ENCODE results near the gene ECPAS. TPM values are rescaled to one million over a fixed set of nuclear protein-coding genes. Genes with fewer than 3 reads are reported as not detected.

ECPAS gene
- total and polyA plus RNA-seq, 2 donors (not counting 1 experiment from before 2014, with no cell fraction given), result 12.9 to 69.5 TPM

DNA sequence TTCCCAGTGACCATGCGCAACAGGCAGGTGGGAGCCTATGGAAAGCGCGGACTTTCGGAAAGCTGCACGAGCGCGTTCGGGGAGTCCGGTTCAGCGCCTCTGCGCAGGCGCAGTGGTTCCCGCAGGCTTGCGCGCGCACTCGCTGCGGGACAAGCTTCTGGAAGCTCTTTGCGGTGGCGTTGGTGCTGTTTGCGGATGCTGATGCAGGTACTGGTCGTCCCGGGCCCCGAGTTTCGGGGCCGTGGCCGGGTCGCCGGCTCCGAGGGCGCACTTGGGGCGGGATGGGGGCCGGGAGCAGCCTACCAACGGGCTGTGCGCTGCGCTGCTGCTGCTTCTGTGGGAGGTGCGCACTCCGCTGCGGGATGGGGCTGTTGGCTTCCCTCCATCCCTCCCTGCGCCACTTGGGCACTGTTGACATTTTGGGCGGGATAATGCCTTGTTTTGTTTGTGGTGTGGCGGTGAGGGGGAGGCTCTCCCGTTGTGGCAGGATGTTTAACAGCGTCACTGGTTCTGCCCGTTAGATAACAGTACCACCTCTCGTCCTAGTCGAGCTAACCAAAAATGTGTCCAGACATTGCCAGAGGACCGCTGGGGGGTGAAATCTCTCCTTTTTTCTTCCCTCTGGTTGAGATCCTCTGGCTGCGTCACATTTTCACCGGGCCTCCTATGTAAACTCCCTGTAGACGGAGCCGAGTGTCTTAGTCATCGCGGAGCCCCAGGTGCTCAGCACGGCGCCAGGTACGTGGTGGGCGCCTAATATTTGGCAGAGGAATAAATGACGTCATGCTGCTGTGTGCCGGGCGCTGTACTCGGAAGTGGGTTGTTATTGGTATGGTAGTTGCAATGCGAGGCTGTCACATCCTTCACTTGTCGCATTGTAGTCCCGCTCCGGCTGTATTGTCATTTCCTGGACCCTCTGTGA lies 41.1 kb upstream of the ECPAS start, which contains the start of gene ZNF483:
ZNF483 (plus strand) TSS at position 124 of the 922 bp plus-strand sequence. CDS start 2,217 bp downstream, outside the sequence.
- Histone ChIP-seq H3K4me3 (ENCODE audit: control extremely low read depth in 1 of 5, extremely low read depth in 1 of 5, insufficient read depth in 1 of 5, low read depth in 2 of 5, low read length in 4 of 5) (peak within 1 kb of the TSS; percentile 26 to 74 (median 65)), H3K9me3 (ENCODE audit: control extremely low read depth in 1 of 3, control insufficient read depth in 2 of 3, insufficient read depth in 1 of 3, low read length in 2 of 3) (peaks cover 0 to 3% (median 0%) of the 10 kb centered on the region in 3 donors), H2AFZ (ENCODE audit: insufficient read depth, low read depth, low read length, poor library complexity, severe bottlenecking) (peak within 1 kb of the TSS; percentile 87), H3K36me3 (replicated peaks in 1 of 2; ENCODE audit: control extremely low read depth in 1 of 2, control insufficient read depth in 1 of 2, extremely low read depth in 1 of 2, insufficient read depth in 2 of 2, low read length in 1 of 2) (no peaks in the 10 kb centered on the region), H3K27ac (ENCODE audit: low read length in 2 of 2) (peak within 1 kb of the TSS in 1 of 2 donors; percentile 46), H4K20me1 (ENCODE audit: control insufficient read depth, insufficient read depth, low read length, poor library complexity, severe bottlenecking) (no peaks in the 10 kb centered on the region), H3K4me1 (ENCODE audit: control insufficient read depth in 2 of 2, insufficient read depth in 2 of 2, low read length in 2 of 2) (peaks cover 9 to 12% of the 10 kb centered on the region in 2 donors), H3K79me2 (ENCODE audit: control insufficient read depth, insufficient read depth, low read length) (no peaks in the 10 kb centered on the region), H3K9ac (ENCODE audit: low read length) (peak within 1 kb of the TSS; percentile 81), H3K27me3 (replicated peaks in 1 of 4; ENCODE audit: control extremely low read depth in 1 of 4, control insufficient read depth in 3 of 4, insufficient read depth in 4 of 4, low read length in 3 of 4) (peaks cover 0 to 13% (median 5%) of the 10 kb centered on the region in 4 experiments), H3K4me2 (replicated peaks; ENCODE audit: low read depth, low read length, poor library complexity, severe bottlenecking) (peak within 1 kb of the TSS; percentile 89)
- CTCF ChIA-PET, result no interaction called here
- Mint-ChIP-seq H3K4me3 (peak within 1 kb of the TSS; percentile 95), H3K4me1 (peaks cover 20% of the 10 kb centered on the region), H3K27me3 (peaks cover 24% of the 10 kb centered on the region), H3K9me3 (ENCODE audit: insufficient read depth) (no peaks in the 10 kb centered on the region), H3K27ac (peak within 1 kb of the TSS; percentile 77)
- intact Hi-C loops (cut with micrococcal nuclease), result no loop called here
- peak; percentile 62 for ATAC-seq (ENCODE audit: low read depth)
- DNase-seq, result peak; percentile 68
- 2% methylated on average over 62 of the region's 66 CpGs for WGBS (ENCODE audit: insufficient coverage)
- POLR2A ChIA-PET, result no interaction called here
- TF ChIP-seq, protein P1, sequence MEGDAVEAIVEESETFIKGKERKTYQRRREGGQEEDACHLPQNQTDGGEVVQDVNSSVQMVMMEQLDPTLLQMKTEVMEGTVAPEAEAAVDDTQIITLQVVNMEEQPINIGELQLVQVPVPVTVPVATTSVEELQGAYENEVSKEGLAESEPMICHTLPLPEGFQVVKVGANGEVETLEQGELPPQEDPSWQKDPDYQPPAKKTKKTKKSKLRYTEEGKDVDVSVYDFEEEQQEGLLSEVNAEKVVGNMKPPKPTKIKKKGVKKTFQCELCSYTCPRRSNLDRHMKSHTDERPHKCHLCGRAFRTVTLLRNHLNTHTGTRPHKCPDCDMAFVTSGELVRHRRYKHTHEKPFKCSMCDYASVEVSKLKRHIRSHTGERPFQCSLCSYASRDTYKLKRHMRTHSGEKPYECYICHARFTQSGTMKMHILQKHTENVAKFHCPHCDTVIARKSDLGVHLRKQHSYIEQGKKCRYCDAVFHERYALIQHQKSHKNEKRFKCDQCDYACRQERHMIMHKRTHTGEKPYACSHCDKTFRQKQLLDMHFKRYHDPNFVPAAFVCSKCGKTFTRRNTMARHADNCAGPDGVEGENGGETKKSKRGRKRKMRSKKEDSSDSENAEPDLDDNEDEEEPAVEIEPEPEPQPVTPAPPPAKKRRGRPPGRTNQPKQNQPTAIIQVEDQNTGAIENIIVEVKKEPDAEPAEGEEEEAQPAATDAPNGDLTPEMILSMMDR (IDR thresholded peaks at IDR 0.05), result no peak
- TF ChIP-seq EZH2 (IDR thresholded peaks at IDR 0.05; ENCODE audit: borderline replicate concordance, insufficient read depth, low read depth, low read length, poor library complexity, severe bottlenecking), result no peak

DNA sequence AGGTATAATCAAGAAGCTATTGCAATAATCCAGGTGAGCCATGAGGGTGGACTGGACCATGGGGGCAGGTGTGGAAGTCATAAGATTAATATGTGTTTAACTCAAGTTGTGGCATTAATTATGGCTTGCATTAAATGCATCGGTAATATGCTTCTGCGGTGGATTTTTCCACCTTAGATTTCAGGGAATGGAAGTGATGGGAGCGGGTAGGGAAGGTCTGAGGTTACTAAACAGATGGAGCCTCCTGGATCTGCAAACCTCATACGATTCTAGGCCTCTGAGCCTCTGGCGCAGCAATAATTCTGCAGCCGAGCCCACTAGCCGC lies 40.5 kb upstream of the ECPAS start:
- peak overlapping the region; percentile 87 for H2AFZ ChIP-seq (ENCODE audit: insufficient read depth, low read depth, low read length, poor library complexity, severe bottlenecking)

More for the DNA sequence above, 40.5 kb upstream of the ECPAS start:
- POLR2A ChIA-PET, result no interaction called here
- H3K4me1 ChIP-seq (ENCODE audit: control insufficient read depth in 2 of 2, insufficient read depth in 2 of 2, low read length in 2 of 2), result peaks cover 9 to 12% of the 10 kb centered on the region in 2 donors
- ATAC-seq (ENCODE audit: low read depth) (no peak), DNase-seq (no peak)
- no peaks in the 10 kb centered on the region for H3K79me2 ChIP-seq (ENCODE audit: control insufficient read depth, insufficient read depth, low read length)
- CTCF ChIA-PET, result no interaction called here
- H3K27me3 ChIP-seq (replicated peaks in 1 of 4; ENCODE audit: control extremely low read depth in 1 of 4, control insufficient read depth in 3 of 4, insufficient read depth in 4 of 4, low read length in 3 of 4), result peaks cover 0 to 13% (median 5%) of the 10 kb centered on the region in 4 experiments
- H3K9ac ChIP-seq (ENCODE audit: low read length), result peak overlapping the region; percentile 81
- H3K27ac Mint-ChIP-seq, result no peak overlapping the region
- H3K9me3 ChIP-seq (ENCODE audit: control extremely low read depth in 1 of 3, control insufficient read depth in 2 of 3, insufficient read depth in 1 of 3, low read length in 2 of 3), result peaks cover 0 to 3% (median 0%) of the 10 kb centered on the region in 3 donors
- no peaks in the 10 kb centered on the region for H3K36me3 ChIP-seq (replicated peaks in 1 of 2; ENCODE audit: control extremely low read depth in 1 of 2, control insufficient read depth in 1 of 2, extremely low read depth in 1 of 2, insufficient read depth in 2 of 2, low read length in 1 of 2)
- no peaks in the 10 kb centered on the region for H3K9me3 Mint-ChIP-seq (ENCODE audit: insufficient read depth)
- H3K4me3 ChIP-seq (ENCODE audit: control extremely low read depth in 1 of 5, extremely low read depth in 1 of 5, insufficient read depth in 1 of 5, low read depth in 2 of 5, low read length in 4 of 5), result peak overlapping the region; percentile 26 to 74 (median 65)
- no peak overlapping the region for H3K27ac ChIP-seq (ENCODE audit: low read length in 2 of 2)
- H3K27me3 Mint-ChIP-seq, result peaks cover 29% of the 10 kb centered on the region
- intact Hi-C loops (cut with micrococcal nuclease), result no loop called here
- no peaks in the 10 kb centered on the region for H4K20me1 ChIP-seq (ENCODE audit: control insufficient read depth, insufficient read depth, low read length, poor library complexity, severe bottlenecking)
- TF ChIP-seq, protein P1 (IDR thresholded peaks at IDR 0.05), result no peak
- no peak for TF ChIP-seq EZH2 (IDR thresholded peaks at IDR 0.05; ENCODE audit: borderline replicate concordance, insufficient read depth, low read depth, low read length, poor library complexity, severe bottlenecking)
- H3K4me3 Mint-ChIP-seq, result peak overlapping the region; percentile 95
- H3K4me2 ChIP-seq (replicated peaks; ENCODE audit: low read depth, low read length, poor library complexity, severe bottlenecking), result peak overlapping the region; percentile 89
- H3K4me1 Mint-ChIP-seq, result peaks cover 20% of the 10 kb centered on the region
- 29% methylated on average over 6 of the region's 7 CpGs for WGBS (ENCODE audit: insufficient coverage)

Measured in B cell (primary cell).